ENCODE data around the gene LCA5L. TPM values are rescaled to one million over a fixed set of nuclear protein-coding genes. Genes with fewer than 3 reads are reported as not detected.

Gene LCA5L
- total RNA-seq, 4 donors from 2014 or later, result 2.3 to 7.9 (median 4.9) TPM

- Histone ChIP-seq H3K36me3 (no peaks in the 10 kb centered on the region), H3K4me1 (no peaks in the 10 kb centered on the region), H3K9me3 (no peaks in the 10 kb centered on the region), H3K27me3 (no peaks in the 10 kb centered on the region), H3K27ac (no peak overlapping the region), H3K4me3 (no peak overlapping the region)
- in situ Hi-C loops (cut with MboI; ENCODE audit: low sequenced_read_pairs in 4 of 4) (no loop called here), intact Hi-C loops (cut with DNase I; ENCODE audit: low total_unique reads) (no loop called here)
- TF ChIP-seq CTCF (IDR thresholded peaks at IDR 0.05 in 4 of 5, conservative IDR thresholded peaks at IDR 0.05 in 1 of 5) (no peak), POLR2A (IDR thresholded peaks at IDR 0.05) (no peak)
- DNase-seq, result no peak
- ATAC-seq, result no peak
Observed at GRCh38 chr21:39434950-39435349, 10.6 kb downstream of the LCA5L start.

DNA sequence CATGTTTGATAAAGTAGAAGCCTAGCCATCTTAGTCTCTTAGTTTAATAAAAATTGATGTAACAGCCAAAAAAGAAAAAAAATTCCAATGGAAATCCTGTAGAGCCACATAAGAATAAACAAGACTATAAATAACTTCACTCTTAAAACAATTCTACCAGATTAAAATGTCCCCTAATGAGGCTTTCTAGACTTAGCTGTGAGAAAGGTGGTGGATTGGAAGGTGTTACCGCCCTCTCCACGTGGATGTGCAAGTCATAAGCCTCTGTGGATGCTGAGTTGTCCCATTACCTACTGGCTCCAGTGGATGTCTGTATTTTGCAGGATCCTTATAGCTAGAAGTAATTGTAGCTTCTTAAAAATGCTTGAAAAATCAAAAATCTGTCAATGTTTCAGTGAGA, 14.6 kb downstream of the LCA5L start:
- Histone ChIP-seq H3K4me1 (no peaks in the 10 kb centered on the region), H3K27ac (no peak overlapping the region), H3K4me3 (no peak overlapping the region), H3K36me3 (no peaks in the 10 kb centered on the region), H3K27me3 (no peaks in the 10 kb centered on the region), H3K9me3 (no peaks in the 10 kb centered on the region)
- TF ChIP-seq POLR2A (IDR thresholded peaks at IDR 0.05) (no peak), CTCF (IDR thresholded peaks at IDR 0.05 in 4 of 5, conservative IDR thresholded peaks at IDR 0.05 in 1 of 5) (no peak)
- intact Hi-C loops (cut with DNase I; ENCODE audit: low total_unique reads), result no loop called here
- ATAC-seq, result no peak
- no peak for DNase-seq
- in situ Hi-C loops (cut with MboI; ENCODE audit: low sequenced_read_pairs in 4 of 4), result no loop called here

DNA sequence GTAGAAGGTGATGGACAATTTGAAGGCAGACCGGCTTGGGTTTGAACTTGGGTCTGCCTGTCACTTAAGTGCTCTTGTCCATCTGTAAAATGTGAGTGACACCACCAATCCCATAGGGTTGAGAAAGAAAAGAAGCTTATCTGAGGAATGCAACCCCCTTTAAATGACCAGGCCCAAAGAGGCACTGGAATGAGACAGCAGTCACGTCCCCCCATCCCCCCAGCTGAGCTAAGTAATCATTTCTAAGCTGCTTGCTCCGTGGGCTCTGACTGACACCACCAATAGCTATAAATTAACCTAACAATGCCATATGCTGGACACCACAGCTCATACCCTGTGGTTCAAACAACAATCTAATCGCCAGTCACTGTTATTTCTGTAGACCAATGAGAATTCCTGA, 15.1 kb downstream of the LCA5L start:
- Histone ChIP-seq H3K36me3 (no peaks in the 10 kb centered on the region), H3K27ac (no peak overlapping the region), H3K4me1 (no peaks in the 10 kb centered on the region), H3K27me3 (no peaks in the 10 kb centered on the region), H3K9me3 (no peaks in the 10 kb centered on the region), H3K4me3 (no peak overlapping the region)
- ATAC-seq, result no peak
- no peak for TF ChIP-seq CTCF (IDR thresholded peaks at IDR 0.05 in 4 of 5, conservative IDR thresholded peaks at IDR 0.05 in 1 of 5)
- TF ChIP-seq POLR2A (IDR thresholded peaks at IDR 0.05), result no peak
- in situ Hi-C loops (cut with MboI; ENCODE audit: low sequenced_read_pairs in 4 of 4) (no loop called here), intact Hi-C loops (cut with DNase I; ENCODE audit: low total_unique reads) (no loop called here)
- no peak for DNase-seq

- H3K36me3 ChIP-seq, result no peaks in the 10 kb centered on the region
- no peaks in the 10 kb centered on the region for H3K27me3 ChIP-seq
- H3K27ac ChIP-seq, result no peak overlapping the region
- intact Hi-C loops (cut with DNase I; ENCODE audit: low total_unique reads), result no loop called here
- no peaks in the 10 kb centered on the region for H3K4me1 ChIP-seq
- no peak overlapping the region for H3K4me3 ChIP-seq
- DNase-seq, result no peak
- in situ Hi-C loops (cut with MboI; ENCODE audit: low sequenced_read_pairs in 4 of 4), result no loop called here
- no peak for ATAC-seq
- TF ChIP-seq CTCF (IDR thresholded peaks at IDR 0.05 in 4 of 5, conservative IDR thresholded peaks at IDR 0.05 in 1 of 5), result no peak
- TF ChIP-seq POLR2A (IDR thresholded peaks at IDR 0.05), result no peak
- H3K9me3 ChIP-seq, result no peaks in the 10 kb centered on the region
Observed at GRCh38 chr21:39430016-39430415, 15.6 kb downstream of the LCA5L start.

GRCh38 chr21:39429445-39429844, 16.1 kb downstream of the LCA5L start:
- intact Hi-C loops (cut with DNase I; ENCODE audit: low total_unique reads), result no loop called here
- ATAC-seq, result no peak
- no peaks in the 10 kb centered on the region for H3K9me3 ChIP-seq
- in situ Hi-C loops (cut with MboI; ENCODE audit: low sequenced_read_pairs in 4 of 4), result no loop called here
- TF ChIP-seq CTCF (IDR thresholded peaks at IDR 0.05 in 4 of 5, conservative IDR thresholded peaks at IDR 0.05 in 1 of 5) (no peak), POLR2A (IDR thresholded peaks at IDR 0.05) (no peak)
- no peaks in the 10 kb centered on the region for H3K36me3 ChIP-seq
- H3K4me1 ChIP-seq, result no peaks in the 10 kb centered on the region
- DNase-seq, result no peak
- no peaks in the 10 kb centered on the region for H3K27me3 ChIP-seq
- no peak overlapping the region for H3K27ac ChIP-seq
- no peak overlapping the region for H3K4me3 ChIP-seq

All from gastrocnemius medialis (tissue), 4 donors.